ENCODE measurements around the gene AFF1. TPM values are rescaled to one million over a fixed set of nuclear protein-coding genes. Genes with fewer than 3 reads are reported as not detected.

The AFF1 gene
- total and polyA plus RNA-seq, 2 experiments from 2014 or later = 31.9 to 38.7 TPM

DNA sequence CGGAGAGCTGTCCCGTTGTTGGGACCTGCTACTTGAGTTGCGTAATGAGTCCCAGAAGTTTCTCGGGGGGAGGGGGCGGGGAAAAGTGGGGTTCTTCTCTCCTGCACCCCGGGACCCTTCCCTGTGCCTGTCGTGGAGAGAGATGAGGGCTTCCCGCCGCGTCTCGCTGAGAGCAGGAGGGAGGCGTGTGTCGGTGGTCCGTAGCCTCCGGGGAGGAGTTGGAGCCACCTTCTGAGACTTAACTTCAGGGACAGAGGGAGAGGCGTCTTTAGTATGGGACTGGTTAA lies 698 bp downstream of the AFF1 start:
- Histone ChIP-seq H4K20me1 (ENCODE audit: insufficient read depth, poor library complexity, severe bottlenecking) (no peaks in the 10 kb centered on the region), H3K79me2 (peaks cover 42% of the 10 kb centered on the region), H3K4me2 (peak overlapping the region; percentile 85), H3K4me1 (ENCODE audit: insufficient read depth) (peaks cover 16% of the 10 kb centered on the region), H3K4me3 (peak overlapping the region; percentile 86), H3K9me3 (ENCODE audit: low read depth) (no peaks in the 10 kb centered on the region), H3K36me3 (replicated peaks; ENCODE audit: insufficient read depth, low read depth) (no peaks in the 10 kb centered on the region), H3K9me2 (replicated peaks; ENCODE audit: insufficient read depth) (no peaks in the 10 kb centered on the region), H3K27me3 (no peaks in the 10 kb centered on the region), H2AFZ (peak overlapping the region; percentile 75), H3K27ac (peak overlapping the region; percentile 94)
- TF ChIP-seq, protein P1, sequence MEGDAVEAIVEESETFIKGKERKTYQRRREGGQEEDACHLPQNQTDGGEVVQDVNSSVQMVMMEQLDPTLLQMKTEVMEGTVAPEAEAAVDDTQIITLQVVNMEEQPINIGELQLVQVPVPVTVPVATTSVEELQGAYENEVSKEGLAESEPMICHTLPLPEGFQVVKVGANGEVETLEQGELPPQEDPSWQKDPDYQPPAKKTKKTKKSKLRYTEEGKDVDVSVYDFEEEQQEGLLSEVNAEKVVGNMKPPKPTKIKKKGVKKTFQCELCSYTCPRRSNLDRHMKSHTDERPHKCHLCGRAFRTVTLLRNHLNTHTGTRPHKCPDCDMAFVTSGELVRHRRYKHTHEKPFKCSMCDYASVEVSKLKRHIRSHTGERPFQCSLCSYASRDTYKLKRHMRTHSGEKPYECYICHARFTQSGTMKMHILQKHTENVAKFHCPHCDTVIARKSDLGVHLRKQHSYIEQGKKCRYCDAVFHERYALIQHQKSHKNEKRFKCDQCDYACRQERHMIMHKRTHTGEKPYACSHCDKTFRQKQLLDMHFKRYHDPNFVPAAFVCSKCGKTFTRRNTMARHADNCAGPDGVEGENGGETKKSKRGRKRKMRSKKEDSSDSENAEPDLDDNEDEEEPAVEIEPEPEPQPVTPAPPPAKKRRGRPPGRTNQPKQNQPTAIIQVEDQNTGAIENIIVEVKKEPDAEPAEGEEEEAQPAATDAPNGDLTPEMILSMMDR (IDR thresholded peaks at IDR 0.05; ENCODE audit: poor library complexity) = no peak
- no peak for DNase-seq (ENCODE audit: low spot score)
- 3% methylated on average over 10 of the region's 16 CpGs for WGBS (ENCODE audit: low lambda C conversion rate, missing lambda C conversion rate)

GRCh38 chr4:86935853-86936733 lies 1.3 kb downstream of the AFF1 start:
- Histone ChIP-seq H3K79me2 (peaks cover 48% of the 10 kb centered on the region), H3K27me3 (no peaks in the 10 kb centered on the region), H3K4me1 (ENCODE audit: insufficient read depth) (peaks cover 16% of the 10 kb centered on the region), H3K9me2 (replicated peaks; ENCODE audit: insufficient read depth) (no peaks in the 10 kb centered on the region), H3K9me3 (ENCODE audit: low read depth) (no peaks in the 10 kb centered on the region), H3K36me3 (replicated peaks; ENCODE audit: insufficient read depth, low read depth) (no peaks in the 10 kb centered on the region), H3K27ac (peak overlapping the region; percentile 94), H2AFZ (peak overlapping the region; percentile 75), H4K20me1 (ENCODE audit: insufficient read depth, poor library complexity, severe bottlenecking) (no peaks in the 10 kb centered on the region), H3K4me2 (peak overlapping the region; percentile 85), H3K4me3 (peak overlapping the region; percentile 86)
- 4% methylated on average over 36 of the region's 36 CpGs for WGBS (ENCODE audit: low lambda C conversion rate, missing lambda C conversion rate)
- TF ChIP-seq, protein P1 (IDR thresholded peaks at IDR 0.05; ENCODE audit: poor library complexity) = no peak
- peak; percentile 75 for DNase-seq (ENCODE audit: low spot score)

DNA sequence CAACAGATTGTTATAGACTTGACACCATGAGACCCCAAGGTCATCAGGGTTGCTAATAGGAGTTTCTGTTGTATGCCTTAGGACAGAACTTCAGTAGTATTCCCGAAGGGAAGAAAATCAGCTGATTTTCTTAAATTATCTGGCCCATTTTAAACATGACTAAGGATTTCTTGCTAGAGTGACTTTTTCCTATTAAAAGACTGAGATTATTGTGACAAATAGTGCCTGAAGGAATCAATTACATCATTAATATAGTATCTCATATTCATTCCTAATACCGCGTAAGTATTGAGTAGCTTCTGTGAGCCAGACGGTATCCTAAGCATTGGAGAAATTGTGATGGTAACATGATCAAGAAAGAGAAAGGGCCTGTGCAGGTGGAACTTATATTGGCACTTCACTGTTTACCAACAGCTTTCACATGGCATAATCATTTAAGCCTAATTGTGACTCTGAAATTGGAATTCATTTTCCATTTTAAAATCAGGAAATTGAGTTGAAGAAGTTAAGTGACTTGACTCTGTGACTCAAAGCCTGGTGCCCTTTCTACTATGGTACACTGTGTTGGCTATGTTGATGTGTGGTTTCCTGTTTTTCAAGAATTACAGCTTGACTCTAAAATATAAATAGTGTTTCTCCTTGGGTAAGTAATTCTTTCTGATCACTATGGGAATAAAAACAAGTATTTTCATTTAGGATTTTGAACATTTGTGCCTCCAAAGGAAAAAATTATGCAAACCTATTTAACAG lies 4.1 kb downstream of the AFF1 start:
- Histone ChIP-seq H3K79me2 (peaks cover 65% of the 10 kb centered on the region), H3K4me1 (ENCODE audit: insufficient read depth) (peaks cover 33% of the 10 kb centered on the region), H3K9me3 (ENCODE audit: low read depth) (no peaks in the 10 kb centered on the region), H3K9me2 (replicated peaks; ENCODE audit: insufficient read depth) (no peaks in the 10 kb centered on the region), H4K20me1 (ENCODE audit: insufficient read depth, poor library complexity, severe bottlenecking) (no peaks in the 10 kb centered on the region), H3K36me3 (replicated peaks; ENCODE audit: insufficient read depth, low read depth) (no peaks in the 10 kb centered on the region), H3K4me2 (peak overlapping the region; percentile 85), H3K27ac (peak overlapping the region; percentile 63), H3K4me3 (no peak overlapping the region), H3K27me3 (no peaks in the 10 kb centered on the region), H2AFZ (no peak overlapping the region)
- WGBS (ENCODE audit: low lambda C conversion rate, missing lambda C conversion rate) = 86% methylated on average over 4 of the region's 4 CpGs
- TF ChIP-seq EZH2phosphoT487 (IDR thresholded peaks at IDR 0.05; ENCODE audit: low read depth, severe bottlenecking, unreplicated experiment) (no peak), EZH2 (IDR thresholded peaks at IDR 0.05; ENCODE audit: borderline replicate concordance) (no peak)
- TF ChIP-seq, protein P1 (IDR thresholded peaks at IDR 0.05; ENCODE audit: poor library complexity) = no peak
- DNase-seq (ENCODE audit: low spot score) = no peak
